ENCODE measurements around the gene FGFR2.

FGFR2 gene

DNA sequence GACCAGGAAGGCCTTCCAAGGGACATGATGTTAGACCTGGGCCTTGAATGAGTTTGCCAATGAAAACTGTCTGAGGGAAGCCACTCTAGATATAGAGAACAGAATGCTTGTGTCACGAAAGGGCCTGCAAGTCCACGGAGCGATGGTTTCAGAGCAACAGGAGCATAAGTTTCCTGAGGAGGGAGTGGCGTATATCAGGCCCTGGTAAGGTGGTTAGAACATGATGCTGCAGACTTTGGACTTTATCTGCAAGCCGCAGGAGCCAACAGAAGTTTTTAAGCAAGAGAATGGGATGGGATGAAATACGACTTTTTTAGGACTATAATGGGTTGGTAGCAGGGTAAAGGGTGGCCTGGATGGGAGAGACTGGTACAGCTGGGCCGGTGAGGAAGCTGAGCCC lies 136.0 kb downstream of the FGFR2 start:
- no peak overlapping the region for H3K9ac ChIP-seq (ENCODE audit: insufficient read length)
- no peaks in the 10 kb centered on the region for H3K9me3 ChIP-seq (ENCODE audit: low read depth, low read length)
- no peaks in the 10 kb centered on the region for H3K36me3 ChIP-seq (ENCODE audit: insufficient read depth, low read length)
- H3K4me3 ChIP-seq = no peak overlapping the region
- DNase-seq (ENCODE audit: low read depth, low spot score) = no peak
- TF ChIP-seq POLR2AphosphoS5 (IDR thresholded peaks at IDR 0.05; ENCODE audit: borderline replicate concordance, low read depth, low read length) = no peak
- no peak overlapping the region for H3K27ac ChIP-seq

DNA sequence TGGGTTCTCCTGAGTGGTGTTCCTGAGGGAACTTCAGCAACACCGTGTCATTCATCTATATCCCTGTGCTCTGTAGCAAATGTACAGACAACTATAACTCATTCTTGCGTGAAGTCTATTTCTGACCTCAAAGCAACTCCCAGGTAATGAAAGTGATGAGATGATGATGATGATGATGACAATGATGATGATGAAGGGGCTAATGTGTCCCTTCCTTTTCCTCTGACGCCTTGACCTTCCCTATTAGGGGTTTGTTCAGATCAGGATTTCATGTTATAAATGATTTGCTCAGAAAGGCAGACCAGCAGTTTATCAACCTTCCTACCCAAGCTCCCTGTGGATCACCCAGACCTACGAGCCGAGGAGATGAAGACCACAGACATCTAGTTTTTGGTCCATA lies 136.9 kb downstream of the FGFR2 start:
- Histone ChIP-seq H3K9ac (ENCODE audit: insufficient read length) (no peak overlapping the region), H3K27ac (no peak overlapping the region), H3K4me3 (no peak overlapping the region), H3K36me3 (ENCODE audit: insufficient read depth, low read length) (no peaks in the 10 kb centered on the region), H3K9me3 (ENCODE audit: low read depth, low read length) (no peaks in the 10 kb centered on the region)
- DNase-seq (ENCODE audit: low read depth, low spot score) = no peak
- TF ChIP-seq EZH2 (IDR thresholded peaks at IDR 0.05) (no peak), FOXP2 (optimal IDR thresholded peaks at IDR 0.05; ENCODE audit: control extremely low read depth, extremely low read length, insufficient read depth) (no peak), POLR2AphosphoS5 (IDR thresholded peaks at IDR 0.05; ENCODE audit: borderline replicate concordance, low read depth, low read length) (no peak)

DNA sequence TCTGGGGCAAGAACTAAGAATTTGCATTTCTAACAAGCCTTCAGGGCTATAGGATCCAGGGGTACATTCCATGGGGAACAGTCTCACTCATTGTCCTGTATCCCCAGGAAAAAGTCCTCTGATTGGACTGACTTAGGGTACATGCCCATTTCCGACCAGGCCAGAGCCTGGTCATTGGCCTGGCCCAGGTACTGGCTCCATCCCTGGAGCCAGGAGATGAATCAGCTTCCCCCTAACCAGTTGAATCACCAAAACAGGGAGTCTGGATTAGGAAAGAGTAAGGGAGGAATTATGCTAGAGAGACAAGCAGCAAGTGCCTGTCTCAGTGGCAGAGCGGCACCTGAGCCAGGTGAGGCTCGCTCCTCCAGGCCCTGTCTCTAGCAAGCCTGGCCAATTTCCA lies 137.5 kb downstream of the FGFR2 start:
- no peak for TF ChIP-seq POLR2AphosphoS5 (IDR thresholded peaks at IDR 0.05; ENCODE audit: borderline replicate concordance, low read depth, low read length)
- no peak for TF ChIP-seq FOXP2 (optimal IDR thresholded peaks at IDR 0.05; ENCODE audit: control extremely low read depth, extremely low read length, insufficient read depth)
- no peak for TF ChIP-seq EZH2 (IDR thresholded peaks at IDR 0.05)

DNA sequence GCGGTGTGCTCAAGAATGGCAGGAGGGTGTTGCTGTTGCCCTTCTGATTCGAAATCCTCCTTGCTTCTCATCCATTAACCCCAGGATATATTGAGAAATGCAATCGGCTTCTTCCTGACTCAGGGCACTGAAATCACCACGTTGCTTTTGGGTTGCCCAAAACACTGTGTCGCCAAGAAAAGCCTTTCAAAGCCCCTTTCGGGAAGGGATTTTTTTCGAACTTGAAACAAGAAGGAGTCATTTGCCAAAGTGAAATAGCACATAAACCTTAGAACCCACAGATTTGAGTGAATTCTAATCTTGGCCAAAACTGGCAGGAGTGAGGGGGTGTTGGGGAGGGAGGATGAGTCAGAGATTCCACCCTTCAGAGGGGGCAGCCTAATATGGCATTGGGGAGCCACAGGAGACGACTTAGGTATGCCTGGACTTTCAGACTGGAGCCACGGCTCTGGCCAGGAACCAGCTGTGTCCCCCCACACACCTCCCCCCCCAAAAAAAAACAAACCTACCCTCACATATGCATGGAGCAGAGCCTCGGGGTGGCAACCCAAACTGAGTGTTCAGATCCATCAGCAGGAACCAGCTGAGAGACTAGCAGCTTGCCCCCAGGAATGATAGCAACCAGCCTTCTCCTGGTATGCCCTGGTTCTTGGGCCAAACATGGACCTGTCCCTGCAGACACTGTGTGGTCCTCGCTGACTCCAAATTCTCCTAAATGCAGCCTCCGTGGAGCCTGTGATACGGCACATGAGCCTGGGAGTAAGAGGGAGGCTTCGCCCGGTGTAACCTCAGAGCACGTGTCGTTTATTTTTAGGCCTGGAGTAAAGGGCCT lies 138.4 kb downstream of the FGFR2 start:
- TF ChIP-seq EZH2 (IDR thresholded peaks at IDR 0.05) (no peak), POLR2AphosphoS5 (IDR thresholded peaks at IDR 0.05; ENCODE audit: borderline replicate concordance, low read depth, low read length) (no peak), FOXP2 (optimal IDR thresholded peaks at IDR 0.05; ENCODE audit: control extremely low read depth, extremely low read length, insufficient read depth) (no peak)
- Histone ChIP-seq H3K36me3 (ENCODE audit: insufficient read depth, low read length) (no peaks in the 10 kb centered on the region), H3K4me3 (no peak overlapping the region), H3K9me3 (ENCODE audit: low read depth, low read length) (no peaks in the 10 kb centered on the region), H3K27ac (no peak overlapping the region), H3K9ac (ENCODE audit: insufficient read length) (no peak overlapping the region)
- DNase-seq (ENCODE audit: low read depth, low spot score) = no peak

More for the DNA sequence above, 137.5 kb downstream of the FGFR2 start:
- Histone ChIP-seq H3K27ac (no peak overlapping the region), H3K9me3 (ENCODE audit: low read depth, low read length) (no peaks in the 10 kb centered on the region), H3K36me3 (ENCODE audit: insufficient read depth, low read length) (no peaks in the 10 kb centered on the region), H3K9ac (ENCODE audit: insufficient read length) (no peak overlapping the region), H3K4me3 (no peak overlapping the region)
- no peak for DNase-seq (ENCODE audit: low read depth, low spot score)

DNA sequence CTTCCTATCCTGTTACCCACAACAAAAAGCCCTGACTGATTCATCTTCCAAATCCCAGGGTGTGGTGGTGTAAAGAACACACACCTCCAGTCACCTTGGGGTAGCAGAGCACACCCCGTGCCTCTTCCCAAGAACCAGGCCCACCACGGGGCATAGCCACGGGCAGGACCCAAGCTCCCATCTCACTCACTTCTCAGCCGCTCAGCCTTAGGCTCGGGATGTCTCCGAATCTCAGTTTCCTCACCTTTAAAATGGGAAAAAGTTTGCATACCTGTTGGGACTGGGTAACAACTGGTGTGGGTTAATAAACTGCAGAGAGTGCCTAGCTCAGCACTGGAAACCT lies 139.0 kb downstream of the FGFR2 start:
- Histone ChIP-seq H3K9ac (ENCODE audit: insufficient read length) (no peak overlapping the region), H3K9me3 (ENCODE audit: low read depth, low read length) (no peaks in the 10 kb centered on the region), H3K4me3 (no peak overlapping the region), H3K36me3 (ENCODE audit: insufficient read depth, low read length) (no peaks in the 10 kb centered on the region), H3K27ac (no peak overlapping the region)
- DNase-seq (ENCODE audit: low read depth, low spot score) = no peak
- TF ChIP-seq FOXP2 (optimal IDR thresholded peaks at IDR 0.05; ENCODE audit: control extremely low read depth, extremely low read length, insufficient read depth) = no peak
- no peak for TF ChIP-seq POLR2AphosphoS5 (IDR thresholded peaks at IDR 0.05; ENCODE audit: borderline replicate concordance, low read depth, low read length)
- TF ChIP-seq EZH2 (IDR thresholded peaks at IDR 0.05) = no peak

DNA sequence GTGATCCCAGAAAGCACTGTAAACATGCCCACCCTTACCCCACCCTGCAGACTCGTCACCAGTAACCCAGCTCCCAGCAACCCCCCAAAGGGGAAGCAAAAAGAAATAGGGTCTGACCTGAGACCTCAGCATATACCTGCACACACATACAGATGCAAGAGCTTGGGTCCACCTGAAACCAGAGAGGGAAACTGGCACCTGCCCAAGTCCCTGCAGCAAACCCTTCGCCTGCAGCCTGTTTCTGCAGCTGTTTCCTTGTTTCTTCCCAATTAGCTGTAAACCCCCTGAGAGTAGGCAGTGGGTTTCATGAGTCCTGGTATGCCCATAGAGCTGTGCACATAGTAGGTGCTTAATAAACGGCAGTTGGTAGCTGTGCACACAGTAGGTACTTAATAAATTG lies 140.5 kb downstream of the FGFR2 start:
- Histone ChIP-seq H3K27ac (no peak overlapping the region), H3K9me3 (ENCODE audit: low read depth, low read length) (no peaks in the 10 kb centered on the region), H3K9ac (ENCODE audit: insufficient read length) (no peak overlapping the region), H3K36me3 (ENCODE audit: insufficient read depth, low read length) (no peaks in the 10 kb centered on the region), H3K4me3 (no peak overlapping the region)
- no peak for DNase-seq (ENCODE audit: low read depth, low spot score)
- no peak for TF ChIP-seq EZH2 (IDR thresholded peaks at IDR 0.05)
- TF ChIP-seq FOXP2 (optimal IDR thresholded peaks at IDR 0.05; ENCODE audit: control extremely low read depth, extremely low read length, insufficient read depth) = no peak
- TF ChIP-seq POLR2AphosphoS5 (IDR thresholded peaks at IDR 0.05; ENCODE audit: borderline replicate concordance, low read depth, low read length) = no peak

DNA sequence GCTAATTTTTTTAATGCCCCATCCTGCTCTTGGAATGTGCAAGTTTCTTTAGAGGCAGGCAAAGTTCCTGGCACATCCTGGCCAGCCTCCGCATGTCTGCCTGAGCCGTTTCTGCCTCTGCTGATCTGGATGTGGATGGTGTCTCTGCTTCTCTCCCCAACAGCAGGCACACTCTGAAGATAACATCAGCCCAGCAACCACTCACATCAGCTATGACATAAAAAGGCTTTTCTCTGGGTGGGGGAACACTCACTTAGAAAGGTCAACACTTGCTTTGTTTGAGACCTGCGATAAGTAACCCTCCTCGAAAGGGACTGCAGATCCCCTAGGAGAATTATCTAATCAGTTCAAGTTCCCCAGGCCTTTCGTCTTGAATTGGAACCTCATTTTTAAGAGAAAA lies 142.9 kb downstream of the FGFR2 start:
- no peak for DNase-seq (ENCODE audit: low read depth, low spot score)
- no peak overlapping the region for H3K27ac ChIP-seq
- H3K9ac ChIP-seq (ENCODE audit: insufficient read length) = no peak overlapping the region
- no peaks in the 10 kb centered on the region for H3K36me3 ChIP-seq (ENCODE audit: insufficient read depth, low read length)
- TF ChIP-seq POLR2AphosphoS5 (IDR thresholded peaks at IDR 0.05; ENCODE audit: borderline replicate concordance, low read depth, low read length) (no peak), EZH2 (IDR thresholded peaks at IDR 0.05) (no peak), FOXP2 (optimal IDR thresholded peaks at IDR 0.05; ENCODE audit: control extremely low read depth, extremely low read length, insufficient read depth) (no peak)
- H3K4me3 ChIP-seq = no peak overlapping the region
- H3K9me3 ChIP-seq (ENCODE audit: low read depth, low read length) = no peaks in the 10 kb centered on the region

DNA sequence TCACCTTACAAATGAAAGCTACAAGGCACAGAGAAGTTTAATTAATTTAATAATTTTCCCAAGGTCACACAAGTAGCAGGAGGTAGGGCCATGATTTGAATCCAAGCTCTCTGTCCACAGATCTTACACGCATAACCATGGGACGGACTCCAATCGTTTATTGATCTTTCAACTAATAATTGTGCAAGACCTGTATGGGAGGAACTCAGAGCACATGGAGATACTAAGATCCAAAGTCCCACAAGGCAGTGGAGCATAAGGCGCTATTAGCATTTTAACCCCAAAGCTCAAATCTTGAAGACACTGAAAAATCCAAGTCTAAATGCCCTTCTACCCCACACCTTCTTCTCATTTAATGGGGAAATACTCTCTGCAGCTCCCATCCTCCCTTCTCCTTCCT lies 143.5 kb downstream of the FGFR2 start:
- H3K27ac ChIP-seq = no peak overlapping the region
- H3K4me3 ChIP-seq = no peak overlapping the region
- H3K9ac ChIP-seq (ENCODE audit: insufficient read length) = no peak overlapping the region
- no peaks in the 10 kb centered on the region for H3K36me3 ChIP-seq (ENCODE audit: insufficient read depth, low read length)
- TF ChIP-seq EZH2 (IDR thresholded peaks at IDR 0.05) (no peak), FOXP2 (optimal IDR thresholded peaks at IDR 0.05; ENCODE audit: control extremely low read depth, extremely low read length, insufficient read depth) (no peak)
- no peaks in the 10 kb centered on the region for H3K9me3 ChIP-seq (ENCODE audit: low read depth, low read length)
- no peak for DNase-seq (ENCODE audit: low read depth, low spot score)

DNA sequence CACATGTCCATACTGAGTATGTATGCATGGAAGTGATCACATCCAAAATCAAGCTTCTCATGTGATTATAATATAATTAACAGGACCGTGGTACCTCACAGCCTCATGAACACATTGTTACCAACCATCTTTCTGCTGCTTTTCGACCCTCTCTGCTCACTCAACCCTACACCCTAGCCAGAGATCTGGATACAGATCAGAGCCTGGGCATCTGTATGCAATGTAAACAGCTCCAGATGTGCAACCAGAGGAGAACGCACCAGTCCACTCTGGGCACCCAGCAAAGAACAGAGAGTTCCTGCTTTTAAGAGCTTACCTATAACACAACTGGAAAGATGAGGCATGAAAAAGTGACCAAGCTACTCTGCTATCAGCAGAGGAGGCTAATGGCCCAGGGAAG lies 145.1 kb downstream of the FGFR2 start:
- DNase-seq (ENCODE audit: low read depth, low spot score) = no peak
- Histone ChIP-seq H3K36me3 (ENCODE audit: insufficient read depth, low read length) (no peaks in the 10 kb centered on the region), H3K27ac (no peak overlapping the region), H3K9ac (ENCODE audit: insufficient read length) (no peak overlapping the region), H3K9me3 (ENCODE audit: low read depth, low read length) (no peaks in the 10 kb centered on the region), H3K4me3 (no peak overlapping the region)
- TF ChIP-seq EZH2 (IDR thresholded peaks at IDR 0.05) (no peak), POLR2AphosphoS5 (IDR thresholded peaks at IDR 0.05; ENCODE audit: borderline replicate concordance, low read depth, low read length) (no peak), FOXP2 (optimal IDR thresholded peaks at IDR 0.05; ENCODE audit: control extremely low read depth, extremely low read length, insufficient read depth) (no peak)

Data from SK-N-MC (cell line).